Erythroblast (primary cell): Measurements from ENCODE around the gene SPNS2.

Experiments
- DNase-seq, 2 experiments: peaks; one replicate each; lab custom pipeline; 2025; lab: John Stamatoyannopoulos, UW
- GATA1 ChIP-seq: IDR thresholded peaks from 2 replicates; pipeline ENCODE4 v1.6.1; 2011; ENCODE audit warnings: low read depth, mild to moderate bottlenecking, control low read depth, low read length, moderate library complexity
- POLR2A ChIP-seq: IDR thresholded peaks from 2 replicates; pipeline ENCODE4 v1.6.1; 2011; ENCODE audit warnings: mild to moderate bottlenecking, low read length

The SPNS2 gene

GRCh38 chr17:4584101-4584916 is 85.6 kb downstream of the SPNS2 start, which contains the start of gene SMTNL2:
Gene SMTNL2, plus strand, starts transcription at chr17:4584529. Its CDS starts 77 bp downstream, at chr17:4584606.
- TF ChIP-seq POLR2A (no peak), GATA1 (no peak)
- DNase-seq: no peak

DNA sequence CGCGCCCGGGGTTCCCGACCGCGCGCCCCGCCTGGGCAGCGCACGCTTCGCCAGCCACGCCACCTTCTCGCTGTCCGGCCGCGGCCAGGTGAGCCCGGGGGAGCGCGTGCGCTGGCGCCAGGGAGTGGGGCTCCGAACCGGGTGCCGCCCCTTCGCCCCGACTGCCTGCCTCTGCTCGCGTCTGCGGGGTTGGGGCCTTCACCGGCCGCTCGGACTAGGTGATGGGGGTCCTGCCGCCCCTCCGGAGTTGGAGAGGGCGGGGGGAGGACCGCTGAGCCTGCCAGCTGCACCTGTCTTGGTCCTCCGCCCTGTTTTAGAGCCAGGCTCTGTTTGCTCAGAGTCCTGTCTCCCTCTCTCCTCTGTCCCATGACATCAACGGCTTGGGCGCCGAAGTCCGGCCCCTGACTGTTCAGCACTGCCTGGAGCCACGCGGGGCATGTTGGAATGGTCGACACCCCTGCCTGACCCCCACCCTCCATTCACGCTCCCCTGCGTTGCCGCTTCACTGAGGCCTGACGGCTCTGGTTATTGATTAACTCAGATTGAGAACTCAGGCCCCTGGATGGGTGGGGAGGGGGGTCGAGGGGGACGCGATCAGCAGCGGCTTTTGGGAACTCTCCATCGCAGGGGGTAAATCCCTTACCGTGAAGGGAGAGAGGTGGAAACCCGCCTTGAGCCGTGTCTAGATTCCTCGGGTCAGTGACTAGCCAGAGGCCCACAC is 86.4 kb downstream of the SPNS2 start:
- TF ChIP-seq POLR2A (no peak), GATA1 (no peak)
- no peak for DNase-seq

- no peak for DNase-seq
- TF ChIP-seq POLR2A (no peak), GATA1 (no peak)
Observed at GRCh38 chr17:4585638-4585994, 86.9 kb downstream of the SPNS2 start.

DNA sequence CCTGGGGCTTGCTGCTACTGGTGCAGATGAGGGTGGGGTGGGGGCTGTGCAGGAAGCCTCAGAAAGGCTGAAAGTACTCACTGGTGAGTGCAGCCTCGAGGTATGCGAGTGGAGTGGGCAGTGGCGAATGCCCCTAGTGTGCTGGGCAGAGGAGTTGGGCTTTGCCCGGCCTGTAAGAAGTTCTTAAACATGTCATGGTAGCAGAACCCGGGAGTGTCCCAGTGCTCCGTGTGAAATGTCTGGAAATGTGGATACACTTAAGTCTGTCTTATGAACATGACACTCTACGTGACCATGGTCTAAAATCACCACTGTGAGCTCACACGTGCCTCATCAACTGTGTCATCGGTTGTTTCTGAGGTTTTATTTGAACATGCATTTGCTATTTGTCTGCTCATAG is 87.4 kb downstream of the SPNS2 start:
- no peak for DNase-seq
- TF ChIP-seq POLR2A: no peak
- TF ChIP-seq GATA1: no peak

DNA sequence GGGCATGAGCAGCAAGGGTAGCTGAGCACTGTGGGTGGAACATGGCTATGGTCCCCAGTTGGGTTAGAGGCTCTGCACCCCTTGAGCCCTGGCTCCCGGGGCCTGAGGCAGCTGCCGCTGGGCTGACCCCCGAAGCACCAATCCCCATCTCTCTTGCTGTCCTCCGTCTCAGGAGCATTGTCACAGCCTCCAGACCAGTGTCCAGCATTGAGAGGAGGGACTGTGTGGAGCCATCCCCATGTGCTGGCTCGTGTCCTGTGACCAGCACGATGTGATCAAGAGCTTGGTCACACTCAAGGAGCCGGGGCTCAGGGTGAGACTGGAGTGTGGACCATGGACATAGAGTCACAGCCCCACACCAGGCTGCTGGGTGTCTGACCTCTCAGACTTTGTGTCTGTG is 88.5 kb downstream of the SPNS2 start:
- TF ChIP-seq POLR2A: no peak
- TF ChIP-seq GATA1: no peak
- no peak for DNase-seq

- TF ChIP-seq GATA1 (no peak), POLR2A (no peak)
- peak; percentile 30 to 58 for DNase-seq
Observed at GRCh38 chr17:4587803-4588202, 89.1 kb downstream of the SPNS2 start.

DNA sequence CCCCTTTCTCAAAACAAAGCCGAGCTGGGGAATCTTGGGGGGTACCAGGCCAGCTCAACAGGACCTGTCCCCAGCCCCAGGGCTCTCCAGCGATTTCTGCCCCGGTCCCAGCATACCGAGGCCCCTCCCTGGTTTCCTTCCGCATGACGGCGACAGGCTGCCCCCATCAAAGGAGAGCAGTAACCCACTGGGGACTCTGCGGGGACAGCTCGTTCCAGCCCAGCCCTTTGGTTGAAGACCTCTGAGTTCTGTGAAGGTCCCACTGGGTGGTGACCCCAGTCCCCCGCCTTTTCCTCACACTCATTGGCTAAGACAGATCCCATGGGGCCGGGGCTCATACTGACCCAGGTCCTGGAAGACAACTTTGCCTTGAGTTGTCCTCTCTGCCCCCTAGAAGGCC is 89.7 kb downstream of the SPNS2 start:
- DNase-seq: no peak
- TF ChIP-seq GATA1: no peak
- TF ChIP-seq POLR2A: no peak
